ENCODE data around the gene MTARC1. TPM values are rescaled to one million over a fixed set of nuclear protein-coding genes. Genes with fewer than 3 reads are reported as not detected.
A peak's percentile ranks its signal among the peaks of the same experiment; 100 is the strongest.

The MTARC1 gene
- polyA plus RNA-seq, 4 donors: 5.4 to 41.3 (median 14.5) TPM

DNA sequence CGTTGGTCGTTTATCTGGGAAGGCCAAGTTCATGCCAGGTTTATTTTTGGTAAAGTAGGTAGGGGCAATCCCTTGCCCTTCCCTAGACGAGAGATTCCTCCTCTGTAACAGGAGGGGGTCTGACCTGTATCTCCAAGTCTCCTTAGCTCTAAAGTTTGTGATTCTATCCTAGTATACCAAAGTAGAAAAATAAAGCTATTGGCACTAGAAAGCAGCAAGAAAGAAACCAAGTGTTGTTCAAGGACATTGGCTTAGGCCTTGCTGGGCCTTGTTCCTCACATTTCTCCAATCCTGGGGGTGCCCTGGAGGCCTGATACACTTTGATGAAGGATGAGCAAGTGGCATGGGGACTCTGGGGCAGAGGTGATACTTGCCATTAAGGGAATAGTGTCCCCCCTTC, 37.8 kb upstream of the MTARC1 start:
- peaks cover 0 to 30% (median 4%) of the 10 kb centered on the region in 3 donors for H3K4me1 ChIP-seq (ENCODE audit: control insufficient read depth in 3 of 3, insufficient read depth in 2 of 3, low read depth in 1 of 3, low read length in 2 of 3)
- 0 to 10% (median 10%) methylated on average over 3 of the region's 3 CpGs for WGBS, 3 donors
- H3K27me3 ChIP-seq (ENCODE audit: control insufficient read depth in 3 of 3, insufficient read depth in 3 of 3, low read length in 3 of 3): no peaks in the 10 kb centered on the region
- H3K4me3 ChIP-seq (ENCODE audit: low read depth in 1 of 3, low read length in 3 of 3): peak overlapping the region; percentile 65 to 85 (median 77)
- FAIRE-seq: no peak
- H3K9me3 ChIP-seq (ENCODE audit: control insufficient read depth in 2 of 2, insufficient read depth in 1 of 2, low read depth in 1 of 2, low read length in 1 of 2): no peaks in the 10 kb centered on the region
- peaks cover 0 to 16% (median 0%) of the 10 kb centered on the region in 3 donors for H3K36me3 ChIP-seq (ENCODE audit: control insufficient read depth in 3 of 3, insufficient read depth in 2 of 3, low read depth in 1 of 3, low read length in 3 of 3)
- no peak for DNase-seq
- H3K27ac ChIP-seq (ENCODE audit: low read depth in 1 of 3, low read length in 2 of 3): peak overlapping the region; percentile 84 to 97 (median 92)

- H3K4me1 ChIP-seq (ENCODE audit: control insufficient read depth in 3 of 3, insufficient read depth in 2 of 3, low read depth in 1 of 3, low read length in 2 of 3): peaks cover 0 to 30% (median 4%) of the 10 kb centered on the region in 3 donors
- no peaks in the 10 kb centered on the region for H3K27me3 ChIP-seq (ENCODE audit: control insufficient read depth in 3 of 3, insufficient read depth in 3 of 3, low read length in 3 of 3)
- H3K27ac ChIP-seq (ENCODE audit: low read depth in 1 of 3, low read length in 2 of 3): peak overlapping the region; percentile 3 to 79 (median 33)
- WGBS, 3 donors: 12 to 26% (median 18%) methylated on average over 6 of the region's 6 CpGs
- H3K4me3 ChIP-seq (ENCODE audit: low read depth in 1 of 3, low read length in 3 of 3): peak overlapping the region in 2 of 3 donors; percentile 77 to 85
- peak; percentile 14 to 38 for DNase-seq
- no peaks in the 10 kb centered on the region for H3K9me3 ChIP-seq (ENCODE audit: control insufficient read depth in 2 of 2, insufficient read depth in 1 of 2, low read depth in 1 of 2, low read length in 1 of 2)
- FAIRE-seq: no peak
- peaks cover 2 to 28% (median 3%) of the 10 kb centered on the region in 3 donors for H3K36me3 ChIP-seq (ENCODE audit: control insufficient read depth in 3 of 3, insufficient read depth in 2 of 3, low read depth in 1 of 3, low read length in 3 of 3)
These were observed 36.6 kb upstream of the MTARC1 start for GRCh38 chr1:220750131-220750515.

DNA sequence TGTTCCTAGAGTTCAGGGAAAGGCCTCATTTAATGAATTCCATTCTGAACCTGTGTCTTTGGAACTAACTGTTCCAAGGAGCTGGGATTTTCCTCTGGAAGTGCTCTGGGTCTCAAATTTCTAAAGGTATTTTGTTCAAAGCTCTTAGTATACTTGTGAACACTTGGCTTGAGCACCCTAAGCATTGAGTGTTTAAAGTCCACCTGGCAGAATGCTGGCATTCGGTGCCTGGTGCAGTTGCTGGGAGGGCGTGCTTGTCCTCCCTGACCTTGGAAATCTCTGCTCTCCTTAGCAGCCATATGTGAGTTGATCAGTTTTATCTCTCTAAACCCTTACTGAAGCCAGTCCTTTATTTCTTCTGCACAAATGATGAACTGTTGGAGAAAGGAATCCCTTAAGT, 35.6 kb upstream of the MTARC1 start:
- peak overlapping the region; percentile 40 to 79 (median 53) for H3K27ac ChIP-seq (ENCODE audit: low read depth in 1 of 3, low read length in 2 of 3)
- WGBS, 3 donors: 17 to 66% (median 18%) methylated on average over 2 of the region's 2 CpGs
- H3K9me3 ChIP-seq (ENCODE audit: control insufficient read depth in 2 of 2, insufficient read depth in 1 of 2, low read depth in 1 of 2, low read length in 1 of 2): no peaks in the 10 kb centered on the region
- peak overlapping the region in 2 of 3 donors; percentile 77 to 85 for H3K4me3 ChIP-seq (ENCODE audit: low read depth in 1 of 3, low read length in 3 of 3)
- H3K4me1 ChIP-seq (ENCODE audit: control insufficient read depth in 3 of 3, insufficient read depth in 2 of 3, low read depth in 1 of 3, low read length in 2 of 3): peaks cover 0 to 30% (median 3%) of the 10 kb centered on the region in 3 donors
- no peaks in the 10 kb centered on the region for H3K27me3 ChIP-seq (ENCODE audit: control insufficient read depth in 3 of 3, insufficient read depth in 3 of 3, low read length in 3 of 3)
- DNase-seq: peak; percentile 55 to 89
- no peak for FAIRE-seq
- peaks cover 2 to 37% (median 9%) of the 10 kb centered on the region in 3 donors for H3K36me3 ChIP-seq (ENCODE audit: control insufficient read depth in 3 of 3, insufficient read depth in 2 of 3, low read depth in 1 of 3, low read length in 3 of 3)

GRCh38 chr1:220754212-220754917, 32.3 kb upstream of the MTARC1 start:
- 72 to 93% (median 89%) methylated on average over 6 of the region's 6 CpGs for WGBS, 3 donors
- Histone ChIP-seq H3K27ac (ENCODE audit: low read depth in 1 of 3, low read length in 2 of 3) (no peak overlapping the region), H3K4me3 (ENCODE audit: low read depth in 1 of 3, low read length in 3 of 3) (no peak overlapping the region), H3K36me3 (ENCODE audit: control insufficient read depth in 3 of 3, insufficient read depth in 2 of 3, low read depth in 1 of 3, low read length in 3 of 3) (peaks cover 2 to 48% (median 17%) of the 10 kb centered on the region in 3 donors), H3K4me1 (ENCODE audit: control insufficient read depth in 3 of 3, insufficient read depth in 2 of 3, low read depth in 1 of 3, low read length in 2 of 3) (peaks cover 0 to 26% (median 0%) of the 10 kb centered on the region in 3 donors), H3K27me3 (ENCODE audit: control insufficient read depth in 3 of 3, insufficient read depth in 3 of 3, low read length in 3 of 3) (no peaks in the 10 kb centered on the region), H3K9me3 (ENCODE audit: control insufficient read depth in 2 of 2, insufficient read depth in 1 of 2, low read depth in 1 of 2, low read length in 1 of 2) (no peaks in the 10 kb centered on the region)
- DNase-seq (no peak), FAIRE-seq (no peak)

GRCh38 chr1:220754918-220755295, 31.8 kb upstream of the MTARC1 start:
- Histone ChIP-seq H3K9me3 (ENCODE audit: control insufficient read depth in 2 of 2, insufficient read depth in 1 of 2, low read depth in 1 of 2, low read length in 1 of 2) (no peaks in the 10 kb centered on the region), H3K27me3 (ENCODE audit: control insufficient read depth in 3 of 3, insufficient read depth in 3 of 3, low read length in 3 of 3) (no peaks in the 10 kb centered on the region), H3K4me3 (ENCODE audit: low read depth in 1 of 3, low read length in 3 of 3) (no peak overlapping the region), H3K27ac (ENCODE audit: low read depth in 1 of 3, low read length in 2 of 3) (no peak overlapping the region), H3K36me3 (ENCODE audit: control insufficient read depth in 3 of 3, insufficient read depth in 2 of 3, low read depth in 1 of 3, low read length in 3 of 3) (peaks cover 2 to 50% (median 17%) of the 10 kb centered on the region in 3 donors), H3K4me1 (ENCODE audit: control insufficient read depth in 3 of 3, insufficient read depth in 2 of 3, low read depth in 1 of 3, low read length in 2 of 3) (peaks cover 0 to 30% (median 4%) of the 10 kb centered on the region in 3 donors)
- no peak for FAIRE-seq
- 90 to 93% (median 92%) methylated on average over 4 of the region's 4 CpGs for WGBS, 3 donors
- DNase-seq: no peak

GRCh38 chr1:220755309-220755708, 31.4 kb upstream of the MTARC1 start:
- Histone ChIP-seq H3K27ac (ENCODE audit: low read depth in 1 of 3, low read length in 2 of 3) (no peak overlapping the region), H3K4me3 (ENCODE audit: low read depth in 1 of 3, low read length in 3 of 3) (no peak overlapping the region), H3K4me1 (ENCODE audit: control insufficient read depth in 3 of 3, insufficient read depth in 2 of 3, low read depth in 1 of 3, low read length in 2 of 3) (peaks cover 0 to 29% (median 6%) of the 10 kb centered on the region in 3 donors), H3K27me3 (ENCODE audit: control insufficient read depth in 3 of 3, insufficient read depth in 3 of 3, low read length in 3 of 3) (no peaks in the 10 kb centered on the region), H3K9me3 (ENCODE audit: control insufficient read depth in 2 of 2, insufficient read depth in 1 of 2, low read depth in 1 of 2, low read length in 1 of 2) (no peaks in the 10 kb centered on the region), H3K36me3 (ENCODE audit: control insufficient read depth in 3 of 3, insufficient read depth in 2 of 3, low read depth in 1 of 3, low read length in 3 of 3) (peaks cover 2 to 50% (median 17%) of the 10 kb centered on the region in 3 donors)
- no peak for DNase-seq
- FAIRE-seq: no peak
- 80 to 94% (median 85%) methylated on average over 6 of the region's 6 CpGs for WGBS, 3 donors

DNA sequence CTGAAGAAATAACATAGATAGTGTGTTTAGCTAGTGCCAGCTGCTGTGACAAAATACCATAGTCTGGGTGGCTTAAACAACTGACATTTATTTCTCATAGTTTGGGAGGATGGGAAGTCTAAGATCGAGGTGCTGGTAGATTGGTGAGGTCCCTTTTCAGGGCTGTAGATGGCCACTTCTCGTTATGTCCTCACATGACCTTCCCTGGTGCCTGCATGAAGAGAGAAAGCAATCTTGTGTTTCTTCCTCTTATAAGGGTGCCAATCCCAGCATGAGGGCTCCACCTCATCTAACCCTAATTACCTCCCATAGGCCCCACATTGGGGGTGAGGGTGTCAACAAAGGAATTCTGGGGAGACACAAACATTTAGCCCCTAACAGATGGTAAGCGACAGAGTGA, 29.3 kb upstream of the MTARC1 start:
- Histone ChIP-seq H3K9me3 (ENCODE audit: control insufficient read depth in 2 of 2, insufficient read depth in 1 of 2, low read depth in 1 of 2, low read length in 1 of 2) (no peaks in the 10 kb centered on the region), H3K4me3 (ENCODE audit: low read depth in 1 of 3, low read length in 3 of 3) (no peak overlapping the region), H3K27me3 (ENCODE audit: control insufficient read depth in 3 of 3, insufficient read depth in 3 of 3, low read length in 3 of 3) (no peaks in the 10 kb centered on the region), H3K4me1 (ENCODE audit: control insufficient read depth in 3 of 3, insufficient read depth in 2 of 3, low read depth in 1 of 3, low read length in 2 of 3) (peaks cover 4 to 29% (median 10%) of the 10 kb centered on the region in 3 donors), H3K27ac (ENCODE audit: low read depth in 1 of 3, low read length in 2 of 3) (no peak overlapping the region), H3K36me3 (ENCODE audit: control insufficient read depth in 3 of 3, insufficient read depth in 2 of 3, low read depth in 1 of 3, low read length in 3 of 3) (peaks cover 2 to 50% (median 17%) of the 10 kb centered on the region in 3 donors)
- DNase-seq (no peak), FAIRE-seq (no peak)
- 87 to 97% (median 88%) methylated on average over 3 of the region's 3 CpGs for WGBS, 3 donors

- Histone ChIP-seq H3K4me1 (ENCODE audit: control insufficient read depth in 3 of 3, insufficient read depth in 2 of 3, low read depth in 1 of 3, low read length in 2 of 3) (peaks cover 8 to 42% (median 13%) of the 10 kb centered on the region in 3 donors), H3K36me3 (ENCODE audit: control insufficient read depth in 3 of 3, insufficient read depth in 2 of 3, low read depth in 1 of 3, low read length in 3 of 3) (peaks cover 2 to 49% (median 17%) of the 10 kb centered on the region in 3 donors), H3K9me3 (ENCODE audit: control insufficient read depth in 2 of 2, insufficient read depth in 1 of 2, low read depth in 1 of 2, low read length in 1 of 2) (no peaks in the 10 kb centered on the region), H3K27me3 (ENCODE audit: control insufficient read depth in 3 of 3, insufficient read depth in 3 of 3, low read length in 3 of 3) (no peaks in the 10 kb centered on the region), H3K27ac (ENCODE audit: low read depth in 1 of 3, low read length in 2 of 3) (peak overlapping the region in 1 of 3 donors; percentile 17), H3K4me3 (ENCODE audit: low read depth in 1 of 3, low read length in 3 of 3) (no peak overlapping the region)
- FAIRE-seq: no peak
- WGBS, 3 donors: 93 to 97% (median 96%) methylated on average over 3 of the region's 3 CpGs
- no peak for DNase-seq
These were observed 27.6 kb upstream of the MTARC1 start for GRCh38 chr1:220759147-220759546.
